ENCODE data around the gene C2CD2L. TPM values are rescaled to one million over a fixed set of nuclear protein-coding genes. Genes with fewer than 3 reads are reported as not detected.

The C2CD2L gene
- total RNA-seq, 2 experiments from 2014 or later, result 10.6 to 19.0 TPM

GRCh38 chr11:119089319-119089718 lies 17.8 kb upstream of the C2CD2L start:
- no peak overlapping the region for H3K4me3 ChIP-seq (ENCODE audit: low read depth, low read length, poor library complexity, severe bottlenecking)
- no peaks in the 10 kb centered on the region for H3K9me3 ChIP-seq (ENCODE audit: low read length)
- ChIA-PET CTCF (ENCODE audit: unreplicated experiment) (no interaction called here), POLR2A (interaction anchor here (0.6 to 0.9 kb wide), 3 partner anchors 13 to 287 kb away, joined by 3 to 5 read pairs (median 3); partner anchors contain the start of gene DPAGT1)
- peaks cover 36% of the 10 kb centered on the region for H3K36me3 ChIP-seq (ENCODE audit: insufficient read depth, low read length)
- DNase-seq (ENCODE audit: low spot score), result no peak
- peaks cover 58% of the 10 kb centered on the region for H3K4me1 ChIP-seq (ENCODE audit: insufficient read depth, low read length, poor library complexity, severe bottlenecking)
- no peak overlapping the region for H3K4me2 ChIP-seq (ENCODE audit: low read length)
- H3K79me2 ChIP-seq (ENCODE audit: insufficient read depth, low read depth, low read length), result peaks cover 31% of the 10 kb centered on the region
- H2AFZ ChIP-seq (ENCODE audit: low read length), result no peak overlapping the region
- peaks cover 22% of the 10 kb centered on the region for H4K20me1 ChIP-seq (ENCODE audit: insufficient read depth, low read length)
- BruUV-seq (replicated peaks), result no TSS peak
- H3K9me2 ChIP-seq (ENCODE audit: insufficient read depth, low read length), result no peaks in the 10 kb centered on the region
- H3K27ac ChIP-seq (ENCODE audit: low read depth, low read length, poor library complexity, severe bottlenecking), result no peak overlapping the region
- intact Hi-C loops (cut with micrococcal nuclease; ENCODE audit: unreplicated experiment), result no loop called here
- no peak for TF ChIP-seq EZH2phosphoT487 (IDR thresholded peaks at IDR 0.05; ENCODE audit: borderline replicate concordance, low read depth, low read length)
- TF ChIP-seq CTCF (conservative IDR thresholded peaks at IDR 0.05; ENCODE audit: low read length), result no peak

GRCh38 chr11:119091178-119091577 lies 16.0 kb upstream of the C2CD2L start:
- intact Hi-C loops (cut with micrococcal nuclease; ENCODE audit: unreplicated experiment), result no loop called here
- peaks cover 23% of the 10 kb centered on the region for H4K20me1 ChIP-seq (ENCODE audit: insufficient read depth, low read length)
- no peak for DNase-seq (ENCODE audit: low spot score)
- no peaks in the 10 kb centered on the region for H3K9me2 ChIP-seq (ENCODE audit: insufficient read depth, low read length)
- ChIA-PET POLR2A (interaction anchor here (0.6 to 0.9 kb wide), 2 partner anchors 56 to 75 kb away, joined by 5 read pairs; no protein-coding TSS in a partner anchor), CTCF (ENCODE audit: unreplicated experiment) (interaction anchor here (1.2 kb wide), 1 partner anchor 33 kb away, joined by 3 read pairs; no protein-coding TSS in a partner anchor)
- no peaks in the 10 kb centered on the region for H3K9me3 ChIP-seq (ENCODE audit: low read length)
- H3K4me2 ChIP-seq (ENCODE audit: low read length), result peak overlapping the region; percentile 79
- no peak overlapping the region for H2AFZ ChIP-seq (ENCODE audit: low read length)
- TF ChIP-seq CTCF (conservative IDR thresholded peaks at IDR 0.05; ENCODE audit: low read length) (no peak), EZH2phosphoT487 (IDR thresholded peaks at IDR 0.05; ENCODE audit: borderline replicate concordance, low read depth, low read length) (no peak)
- peaks cover 49% of the 10 kb centered on the region for H3K36me3 ChIP-seq (ENCODE audit: insufficient read depth, low read length)
- H3K79me2 ChIP-seq (ENCODE audit: insufficient read depth, low read depth, low read length), result peaks cover 34% of the 10 kb centered on the region
- peaks cover 56% of the 10 kb centered on the region for H3K4me1 ChIP-seq (ENCODE audit: insufficient read depth, low read length, poor library complexity, severe bottlenecking)
- BruUV-seq (replicated peaks), result no TSS peak
- H3K27ac ChIP-seq (ENCODE audit: low read depth, low read length, poor library complexity, severe bottlenecking), result peak overlapping the region; percentile 79
- H3K4me3 ChIP-seq (ENCODE audit: low read depth, low read length, poor library complexity, severe bottlenecking), result peak overlapping the region; percentile 81
